ENCODE data around the gene MYOZ3.

MYOZ3 gene

DNA sequence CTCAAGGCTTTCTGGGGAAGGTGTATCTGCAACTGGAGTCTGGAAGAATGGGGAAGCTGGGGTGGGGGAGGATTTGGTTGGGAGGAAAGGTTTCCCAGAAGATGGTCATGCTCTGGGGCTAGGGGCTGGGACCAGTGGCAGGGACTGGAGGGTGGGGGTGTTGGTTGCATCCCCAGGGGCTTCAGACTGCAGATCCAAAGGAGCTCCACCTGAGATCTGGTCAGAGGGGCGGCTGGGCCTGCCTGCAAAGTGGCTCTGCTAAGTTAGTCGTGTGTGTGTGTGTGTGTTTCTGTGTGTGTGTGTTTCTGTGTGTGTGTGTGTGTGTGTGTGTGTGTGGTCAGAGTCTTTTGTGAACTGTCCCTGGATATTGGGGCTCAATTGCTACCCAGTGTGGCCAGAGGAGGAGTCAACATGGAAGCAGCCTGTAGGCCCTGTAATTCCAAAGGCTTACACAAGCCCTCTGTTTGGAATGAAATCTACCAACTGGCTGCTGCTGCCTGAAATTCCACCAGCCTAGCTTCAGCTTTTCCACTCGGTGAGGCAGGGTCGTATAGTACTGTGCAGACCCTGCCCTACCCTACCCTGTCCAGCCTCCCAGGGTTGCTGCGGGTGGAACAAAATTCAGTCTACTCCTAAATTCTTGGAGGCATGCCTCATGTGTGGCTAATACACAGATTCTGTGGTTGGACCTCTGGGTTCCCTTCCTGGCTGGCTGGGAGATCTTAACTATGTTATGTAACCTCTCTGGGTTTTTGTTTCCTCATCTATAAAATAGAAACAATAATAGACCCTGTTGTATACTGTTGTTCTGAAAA, 33.1 kb upstream of the MYOZ3 start:
- peak; percentile 8 to 11 for DNase-seq

DNA sequence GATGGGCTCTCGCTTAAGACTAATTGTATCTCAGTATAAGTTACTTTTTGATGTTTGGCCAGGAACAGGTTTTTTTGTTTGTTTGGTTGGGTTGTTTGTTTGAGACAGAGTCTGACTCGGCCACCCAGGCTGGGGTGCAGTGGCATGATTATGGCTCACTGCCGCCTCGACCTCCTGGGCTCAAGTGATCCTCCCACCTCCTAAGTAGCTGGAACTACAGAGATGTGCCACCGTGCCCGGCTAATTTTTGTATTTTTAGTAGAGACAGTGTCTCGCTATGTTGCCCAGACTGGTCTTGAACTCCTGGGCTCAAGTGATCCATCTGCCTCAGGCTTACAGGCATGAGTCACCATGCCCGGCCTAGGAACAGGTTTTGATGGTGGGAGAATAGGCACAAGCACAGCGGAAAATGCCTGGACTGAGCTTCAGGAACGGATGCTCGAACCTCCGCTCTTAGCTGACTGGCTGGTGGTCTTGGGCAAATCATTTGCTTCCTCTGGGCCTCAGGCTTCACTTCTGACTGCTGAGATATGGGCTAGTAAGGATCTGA, 32.0 kb upstream of the MYOZ3 start:
- DNase-seq: no peak

DNA sequence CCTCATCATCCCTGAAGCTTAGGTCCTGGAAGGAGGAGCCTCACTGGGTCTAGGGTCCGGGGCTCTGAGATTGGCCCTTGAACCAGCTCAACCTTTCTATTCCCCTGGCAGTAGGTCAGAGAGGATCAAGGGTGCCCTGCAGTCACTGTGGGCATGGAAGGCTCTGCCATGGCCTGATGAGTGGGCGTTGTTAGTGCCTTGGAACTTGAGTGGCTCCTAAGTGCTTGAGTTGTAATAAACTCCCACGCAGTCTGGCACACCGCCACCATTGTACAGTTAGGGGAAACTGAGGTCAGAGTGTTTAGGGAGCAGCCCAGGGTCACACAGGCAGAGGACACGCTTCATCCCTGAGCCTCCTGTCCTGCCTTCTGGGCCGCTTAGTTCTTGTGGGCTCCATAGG, 31.0 kb upstream of the MYOZ3 start:
- DNase-seq: no peak

DNA sequence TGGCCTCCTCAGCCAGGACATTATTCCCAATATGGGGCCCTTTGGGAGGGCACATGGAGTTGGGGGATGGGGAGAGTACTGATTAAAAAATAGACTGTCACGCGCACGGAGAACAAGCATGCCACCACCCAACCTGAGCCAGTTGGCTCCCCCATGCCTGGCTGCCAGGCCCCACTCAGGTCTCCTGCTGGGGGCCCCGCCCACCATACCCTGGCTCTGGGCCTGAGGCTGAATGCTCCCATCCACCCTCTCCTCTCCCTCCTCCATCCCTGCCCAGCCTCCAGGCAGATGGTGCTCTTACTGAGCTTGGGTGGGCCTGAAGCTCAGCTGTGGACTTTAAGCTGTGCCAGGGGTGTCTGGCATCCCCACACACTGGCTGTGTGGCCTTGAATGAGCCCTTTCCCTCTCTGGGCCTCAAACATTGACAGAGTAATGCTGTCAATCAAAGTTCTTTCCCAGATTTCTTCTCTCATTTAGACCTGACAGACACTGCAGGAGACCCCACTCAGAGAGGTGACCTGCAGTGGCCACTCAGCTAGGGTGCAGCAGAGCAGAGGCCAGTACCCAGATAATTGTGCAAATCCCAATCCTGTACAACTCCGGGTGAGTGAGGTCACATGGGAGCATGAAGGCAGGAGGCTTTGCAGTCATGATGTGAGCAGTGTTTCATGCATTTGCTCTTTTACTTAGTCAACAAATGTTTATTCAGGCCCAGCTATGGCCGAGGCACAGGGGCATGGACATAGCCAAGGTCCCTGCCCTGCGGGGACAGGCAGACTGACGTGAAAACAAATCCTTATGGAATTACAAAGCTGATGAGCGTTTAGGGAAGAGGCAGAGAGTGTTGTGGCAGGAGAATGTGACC, 30.4 kb upstream of the MYOZ3 start:
- no peak for DNase-seq

DNA sequence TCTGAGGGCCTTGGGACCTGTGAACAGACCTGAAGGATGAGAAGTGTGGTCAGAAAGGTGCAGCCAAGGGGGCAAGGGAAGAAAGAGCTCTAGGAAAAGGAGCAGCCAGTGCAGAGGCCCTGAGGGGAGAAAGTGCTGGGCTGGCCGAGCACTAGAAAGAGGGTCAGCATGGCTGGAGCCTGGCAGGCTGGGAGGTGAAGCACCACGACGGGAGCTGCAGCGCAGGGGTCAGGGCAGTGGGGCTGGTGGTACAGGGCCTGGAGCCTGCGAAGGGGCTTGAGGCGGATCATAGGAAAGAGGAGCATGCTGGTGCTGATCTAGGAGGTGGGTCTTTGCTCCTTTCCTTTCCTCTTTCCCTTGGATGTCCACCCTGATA, 29.7 kb upstream of the MYOZ3 start:
- no peak for DNase-seq

DNA sequence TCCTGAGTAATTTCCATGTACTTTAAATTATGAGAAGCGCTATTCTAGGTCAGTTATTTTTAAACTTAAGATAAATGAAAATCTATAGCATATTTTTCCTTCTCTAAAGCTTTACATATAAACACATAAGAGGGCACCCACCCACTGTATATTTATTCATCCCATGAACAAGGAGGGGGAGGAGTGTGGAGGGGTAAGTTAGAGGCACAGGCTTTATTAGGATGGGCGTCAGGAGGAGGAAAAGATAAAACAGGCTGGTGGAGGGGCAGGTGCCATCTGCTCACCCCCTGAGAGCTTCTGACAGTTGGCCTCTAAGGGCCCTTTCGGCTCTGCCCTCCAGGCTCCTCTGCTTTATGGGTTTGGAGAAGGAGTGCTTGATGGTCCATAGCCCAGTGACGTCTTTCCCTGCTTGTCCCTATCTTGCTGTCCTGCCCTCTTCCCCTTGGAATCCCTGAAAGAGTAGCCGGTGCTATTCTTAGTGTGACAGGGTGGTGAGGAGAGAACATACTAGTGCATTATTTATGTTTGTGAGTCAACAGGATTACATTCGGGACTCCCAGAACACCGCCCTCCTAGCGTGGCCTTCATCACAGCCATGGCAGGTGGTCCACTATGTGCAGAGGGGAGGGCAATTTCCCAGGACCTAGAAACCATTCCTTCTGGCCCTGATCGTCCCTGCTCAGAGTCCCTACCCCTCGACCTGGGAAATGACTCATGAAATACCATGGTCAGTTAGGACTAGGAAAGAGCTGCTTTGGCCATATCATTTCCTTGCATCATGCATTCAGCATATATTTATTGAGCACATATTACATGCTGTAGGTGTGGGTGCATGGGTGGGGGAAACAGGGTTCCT, 28.5 kb upstream of the MYOZ3 start:
- DNase-seq: no peak

DNA sequence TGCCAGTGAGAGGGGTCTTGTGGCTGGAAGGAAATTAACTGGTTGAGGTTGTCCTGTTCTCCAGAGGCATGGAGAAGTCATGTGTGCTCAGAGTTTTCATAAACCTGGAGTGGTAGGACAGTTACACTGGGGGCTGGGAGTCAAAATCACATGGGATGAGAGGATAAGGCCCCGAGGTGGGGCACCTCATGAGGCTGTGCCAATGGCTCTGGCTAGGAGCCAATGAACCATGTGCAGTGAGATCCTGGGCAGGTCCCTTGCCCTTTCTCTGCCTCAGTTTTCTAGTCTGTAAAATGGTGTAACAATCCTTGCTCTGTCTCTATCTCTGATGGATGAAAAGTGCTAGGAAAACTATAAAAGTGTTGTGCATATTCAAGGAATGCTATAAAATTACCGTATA, 27.6 kb upstream of the MYOZ3 start:
- DNase-seq: no peak

DNA sequence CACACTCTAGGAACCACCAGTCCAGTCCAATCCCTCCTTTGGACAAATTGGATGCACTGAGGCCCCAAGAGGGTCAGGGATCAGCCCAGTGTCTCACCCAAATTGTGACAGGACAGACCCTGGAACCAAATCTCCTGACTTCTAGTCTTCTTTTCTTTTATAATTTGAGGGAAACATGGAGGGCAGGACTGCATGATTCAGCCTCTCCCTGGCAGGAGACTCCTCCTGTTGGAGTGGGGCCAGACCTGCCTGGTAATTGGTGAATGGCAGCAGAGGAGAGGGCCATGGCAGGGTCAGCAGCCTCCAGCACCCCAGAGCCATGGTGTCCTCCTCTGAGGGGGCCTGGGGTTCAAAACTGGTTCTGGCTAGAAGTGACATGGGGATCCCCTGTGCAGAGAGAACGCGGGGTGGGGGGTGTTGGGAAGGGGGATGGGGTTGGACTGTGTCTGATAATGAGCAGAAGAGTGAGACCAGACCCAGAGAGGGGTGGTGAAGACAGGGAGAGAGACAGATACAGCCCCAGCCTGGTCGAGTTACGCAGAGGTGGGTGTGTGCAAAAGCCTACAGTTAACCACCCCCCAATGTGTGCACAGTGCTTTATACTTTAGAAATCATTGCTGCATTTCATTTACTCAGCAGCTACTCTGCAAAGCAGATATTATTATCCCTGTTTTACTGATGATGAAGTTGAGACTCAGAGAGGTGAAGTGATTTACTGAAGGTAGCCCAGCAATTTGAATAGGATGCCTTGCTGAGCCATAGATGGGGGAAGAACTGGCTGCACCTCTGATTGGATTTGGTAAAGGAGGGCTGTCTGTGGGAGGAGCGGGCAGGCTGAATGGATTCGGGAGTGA, 24.4 kb upstream of the MYOZ3 start:
- no peak for DNase-seq

DNA sequence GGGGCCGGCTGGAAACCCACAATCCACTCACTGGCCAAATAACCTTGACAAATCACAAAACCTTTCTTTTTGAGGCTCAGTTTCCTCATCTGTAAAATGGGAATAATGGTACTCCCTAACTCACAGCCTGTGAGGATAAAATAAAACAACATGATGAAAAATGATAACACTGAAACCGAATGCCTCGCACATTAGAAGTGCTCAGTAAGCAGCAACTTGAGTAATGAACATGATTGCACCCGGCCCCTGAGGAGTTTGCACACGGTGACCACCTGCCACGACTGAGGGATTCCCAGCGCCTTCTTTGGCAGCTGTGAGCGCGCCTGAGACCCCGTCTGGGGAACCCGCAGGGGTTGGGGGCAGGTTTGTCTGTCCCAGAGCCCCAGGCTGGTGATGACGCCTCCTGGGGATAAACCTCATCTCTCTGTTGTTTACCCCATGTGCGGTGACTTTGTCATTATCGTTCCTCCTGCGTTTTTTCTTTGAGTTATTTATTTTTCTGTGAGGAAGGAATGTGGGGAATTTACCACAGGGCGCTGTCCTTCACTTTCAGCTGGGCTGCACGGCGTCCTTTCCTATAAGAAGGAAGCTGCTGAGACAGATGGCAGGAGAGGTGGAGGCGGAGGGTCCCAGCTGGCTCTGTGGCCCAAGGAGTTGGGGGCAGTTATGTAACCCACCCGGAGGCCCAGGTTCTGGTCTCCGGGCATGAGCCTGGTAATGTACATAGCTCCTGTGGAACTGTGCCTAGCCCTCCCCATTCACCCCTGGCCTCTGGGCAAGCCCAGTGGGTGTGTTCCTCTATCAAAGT, 23.6 kb upstream of the MYOZ3 start:
- no peak for DNase-seq

DNA sequence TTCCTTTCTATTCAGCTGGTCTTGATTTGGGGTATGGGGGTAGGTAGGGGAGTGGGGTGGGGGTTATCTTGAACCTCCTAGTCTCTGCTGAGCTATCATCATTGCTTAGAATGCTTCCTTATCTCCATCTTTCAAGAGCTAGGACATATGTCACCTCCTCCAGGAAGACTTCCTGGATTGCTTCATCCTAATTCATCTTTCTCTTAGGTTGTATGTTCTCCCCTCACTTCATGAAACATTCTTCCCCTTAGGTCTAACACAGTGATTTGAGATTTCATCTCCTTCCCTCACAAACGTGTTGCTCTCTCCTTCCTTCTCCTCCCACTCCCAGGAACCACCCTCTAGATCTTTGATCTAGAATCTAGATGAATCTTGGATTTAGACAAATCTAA, 23.0 kb upstream of the MYOZ3 start:
- DNase-seq: no peak

DNA sequence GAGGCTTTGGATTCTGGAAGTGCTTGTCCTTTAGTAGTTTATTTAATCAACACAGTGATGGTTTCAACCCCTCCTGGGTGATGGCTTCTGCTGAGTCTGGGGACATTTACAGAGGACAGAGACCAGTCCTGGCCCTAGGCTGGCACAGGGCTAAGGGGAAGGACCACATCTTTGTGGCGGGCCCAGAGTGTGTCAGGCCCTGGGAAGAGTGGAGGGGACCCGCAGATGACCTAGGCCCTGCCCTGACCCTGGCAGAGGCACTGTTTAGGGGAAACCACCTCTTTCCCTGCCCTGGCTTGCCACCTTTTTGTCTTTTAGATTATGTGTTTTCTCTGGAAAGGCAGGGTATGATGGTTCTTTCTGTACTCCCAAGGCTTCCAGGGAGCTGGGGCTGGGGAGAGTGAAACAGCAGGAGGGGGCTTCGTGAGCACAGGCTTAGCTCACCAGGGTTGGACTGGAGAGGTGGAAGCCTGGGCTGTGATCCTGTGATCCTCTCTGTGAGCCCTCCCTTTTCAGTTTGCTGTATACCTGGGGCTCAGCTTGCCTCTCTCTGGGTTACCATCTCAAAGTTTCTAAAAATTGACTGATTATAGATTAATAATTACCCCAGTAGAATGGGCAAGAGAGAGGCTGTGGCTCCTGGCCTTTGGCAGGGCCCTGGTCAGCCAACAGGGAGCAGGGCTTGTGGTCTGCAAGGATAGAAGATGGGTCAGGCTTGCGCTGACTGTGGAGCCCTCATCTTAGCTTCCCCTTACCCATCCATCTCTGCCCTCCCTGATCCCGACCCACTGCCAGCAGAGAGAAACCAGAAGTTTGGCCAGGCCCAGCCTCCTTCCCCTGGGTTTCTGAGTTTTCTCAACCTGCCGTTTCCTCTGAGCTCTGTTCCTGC, 22.3 kb upstream of the MYOZ3 start:
- no peak for DNase-seq

DNA sequence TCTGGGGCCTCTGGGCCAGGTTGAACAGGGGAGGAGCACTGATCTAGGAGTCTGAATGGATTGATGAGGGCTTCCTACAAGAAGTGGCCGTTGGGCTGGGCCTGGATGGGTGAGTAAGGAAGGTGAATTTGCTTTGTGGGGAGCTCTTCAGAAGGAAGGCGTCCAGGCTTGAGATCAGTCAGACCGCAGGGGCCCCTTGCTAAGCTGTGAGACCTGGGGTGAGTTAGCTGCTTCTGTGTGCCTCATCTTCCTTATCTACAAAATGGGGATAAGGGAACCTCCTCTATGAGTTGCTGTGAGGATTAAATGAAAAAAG, 21.7 kb upstream of the MYOZ3 start:
- DNase-seq: no peak

DNA sequence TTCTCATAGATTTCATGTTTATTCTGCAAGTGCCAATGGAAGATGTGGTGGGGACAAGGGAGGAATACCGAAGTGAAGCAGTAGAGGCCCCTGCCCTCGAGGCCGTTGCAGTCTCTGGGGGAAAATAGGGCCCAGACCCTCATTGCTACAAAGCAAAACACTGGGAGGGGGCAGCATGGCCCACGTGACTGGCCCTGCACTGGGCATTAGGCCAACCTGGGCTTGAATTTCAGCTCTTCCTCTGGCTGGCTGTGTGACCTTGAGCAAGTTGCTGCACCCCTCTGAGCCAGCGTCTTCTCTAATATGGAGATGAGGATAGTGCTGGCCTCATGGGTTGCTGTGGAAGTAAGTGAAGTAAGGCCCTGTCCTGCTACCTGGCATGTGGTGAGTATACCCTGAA, 21.3 kb upstream of the MYOZ3 start:
- no peak for DNase-seq

DNA sequence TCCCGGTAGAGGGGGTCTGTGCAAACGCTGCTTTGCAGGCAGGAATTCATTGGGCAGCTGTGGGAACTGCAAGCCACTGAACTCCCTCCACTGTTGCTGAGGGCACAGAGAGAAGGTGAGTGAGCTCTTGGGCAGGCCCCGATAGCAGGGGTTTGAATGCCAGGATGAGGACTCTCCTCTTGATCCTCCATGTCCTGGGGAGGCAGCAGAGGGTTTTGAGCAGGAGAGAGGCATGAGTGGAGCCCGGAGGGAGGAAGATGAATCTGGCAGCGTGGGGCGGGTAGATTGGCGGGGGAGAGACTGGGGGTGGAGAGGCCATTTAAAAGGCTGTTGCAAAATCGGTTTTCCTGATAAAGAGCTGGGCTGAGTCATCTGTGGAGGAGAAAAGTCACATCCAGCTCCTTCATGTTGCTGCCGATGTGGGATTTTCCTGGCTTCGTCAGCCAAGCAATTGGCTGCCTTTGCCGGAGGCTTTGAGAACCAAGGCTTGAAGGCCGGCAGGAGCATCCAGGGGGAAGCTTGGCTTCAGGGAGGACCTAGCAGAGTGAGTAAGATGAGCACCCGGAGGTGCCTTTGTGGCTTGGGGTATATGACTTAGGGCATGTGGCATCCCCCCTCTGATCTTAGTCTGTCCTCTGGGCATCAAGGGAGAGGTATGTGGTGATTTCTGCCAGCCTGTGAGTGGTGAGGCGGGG, 20.6 kb upstream of the MYOZ3 start, which contains the start of gene SYNPO:
TSS of gene SYNPO (plus strand) at position 350 of the 695 bp plus-strand sequence. CDS start 7,616 bp downstream, outside the sequence.
- DNase-seq: peak; percentile 50 to 63

DNA sequence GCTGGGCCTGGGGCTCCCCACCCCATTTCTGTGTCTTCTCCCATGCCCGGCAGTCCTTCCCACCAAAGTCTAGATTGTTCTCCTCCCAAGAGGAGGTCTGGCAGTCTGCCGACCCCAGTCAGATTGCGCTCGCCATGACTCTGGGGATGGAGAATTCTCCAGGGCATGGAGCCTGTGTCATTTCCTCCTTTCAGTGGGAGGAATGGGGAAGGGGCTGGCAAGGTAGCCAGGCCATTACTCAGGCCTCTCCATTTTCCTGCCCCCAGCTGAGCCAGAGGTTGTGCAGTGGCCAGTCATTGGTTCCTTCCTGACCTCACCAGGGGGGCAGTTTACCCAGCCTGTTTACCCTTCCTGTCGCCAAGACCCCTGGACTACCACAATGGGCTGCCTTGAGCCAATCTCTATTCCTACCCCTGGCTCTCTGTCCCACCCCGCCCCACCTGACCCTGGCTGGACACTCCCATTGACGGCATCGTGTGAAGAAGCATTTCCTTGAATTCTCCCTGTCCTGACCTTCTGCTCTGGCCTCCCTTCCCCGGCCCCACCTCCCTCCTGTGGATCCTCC, 20.0 kb upstream of the MYOZ3 start:
- DNase-seq: no peak

DNA sequence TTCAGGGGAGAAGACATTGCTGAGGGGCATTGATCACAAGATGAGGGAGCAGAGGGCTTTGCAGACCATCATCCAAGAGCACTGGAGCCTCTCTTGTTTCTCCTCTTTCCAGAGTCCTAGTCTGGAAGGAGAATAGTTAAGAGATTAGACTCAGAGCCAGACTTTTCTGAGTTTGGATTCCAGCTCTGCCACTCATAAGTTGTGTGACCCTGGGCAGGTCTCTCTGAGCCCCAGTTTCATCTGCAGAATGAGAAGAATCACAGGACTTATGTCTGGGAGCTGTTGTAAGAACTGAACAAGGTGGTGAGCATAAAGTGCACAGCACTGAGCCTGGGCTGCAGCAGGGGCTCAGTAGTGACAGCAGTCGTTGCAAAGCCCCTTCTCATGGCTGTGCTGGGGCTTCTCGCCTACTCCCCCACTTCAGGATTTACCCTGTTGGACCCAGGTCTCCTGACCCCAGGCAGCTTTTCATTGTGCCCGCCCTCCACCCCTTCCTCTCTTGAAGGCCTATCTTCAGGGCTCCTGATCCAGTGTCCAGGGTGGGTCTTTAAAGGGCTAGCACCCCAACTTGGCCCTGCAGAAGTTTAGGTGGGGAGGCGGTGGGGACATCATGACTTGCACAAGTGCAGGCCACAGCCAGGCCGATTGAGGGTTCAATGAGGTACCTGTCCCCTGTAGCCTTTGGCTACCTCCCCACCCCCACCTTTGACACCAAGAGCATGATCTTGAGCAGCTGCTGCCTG, 19.1 kb upstream of the MYOZ3 start:
- no peak for DNase-seq

DNA sequence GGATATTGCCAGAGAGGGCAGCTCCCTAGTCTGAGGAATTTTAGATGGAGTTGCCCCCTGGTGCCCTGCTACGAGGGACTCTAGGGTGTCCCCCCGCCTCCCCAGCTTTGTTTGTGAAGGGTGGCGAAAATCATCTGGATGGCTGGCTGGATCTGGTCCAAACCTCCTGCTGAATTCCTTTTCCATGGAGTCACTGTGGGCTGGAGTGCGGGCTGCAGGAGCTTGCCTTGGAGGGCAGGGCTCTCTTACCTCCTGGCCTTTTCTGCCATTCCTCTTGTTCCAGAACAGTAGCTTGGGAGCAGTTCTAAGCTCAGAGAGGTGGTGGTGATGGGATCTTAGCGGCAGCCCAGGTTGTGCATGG, 18.5 kb upstream of the MYOZ3 start:
- no peak for DNase-seq

DNA sequence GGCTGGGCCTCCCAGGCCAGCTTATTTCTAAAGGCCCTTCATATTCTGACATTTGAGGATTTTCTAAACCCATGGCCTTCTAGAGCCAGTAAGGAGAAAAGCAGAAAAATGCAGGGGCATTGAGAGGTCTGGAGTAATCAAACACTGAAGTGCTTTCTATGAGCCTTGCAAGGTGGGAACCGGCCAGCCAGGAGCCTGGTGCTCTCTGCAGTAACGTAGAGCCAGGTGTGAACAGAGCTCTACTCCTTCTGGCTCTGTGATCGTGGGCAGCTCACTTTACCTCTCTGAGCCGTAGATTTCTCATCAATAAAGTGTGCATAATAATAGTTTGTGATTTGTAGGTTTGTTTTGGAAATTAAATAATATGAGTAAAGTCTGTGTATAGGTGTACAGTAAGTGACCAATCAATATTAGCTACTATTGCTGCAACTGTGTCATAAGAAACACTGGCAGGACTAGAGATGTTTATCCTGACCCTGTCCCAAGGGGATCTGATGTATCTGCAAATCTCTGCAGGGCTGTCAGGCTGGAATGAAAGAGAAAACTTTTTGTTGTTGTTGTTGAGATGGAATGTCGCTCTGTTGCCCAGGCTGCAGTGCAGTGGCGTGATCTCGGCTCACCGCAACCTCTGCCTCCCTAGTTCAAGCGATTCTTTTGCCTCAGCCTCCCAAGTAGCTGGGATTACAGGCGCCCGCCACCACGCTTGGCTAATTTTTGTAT, 17.9 kb upstream of the MYOZ3 start:
- no peak for DNase-seq

Measured in Kasumi-1 (cell line).